Measurements from ENCODE around the gene MPRIP. TPM values are rescaled to one million over a fixed set of nuclear protein-coding genes. Genes with fewer than 3 reads are reported as not detected.

The MPRIP gene
- total RNA-seq, 1 experiment from 2014 or later = 86.2 TPM

- in situ Hi-C loops (cut with HindIII; ENCODE audit: low pct_unique_long_range_greater_than_20kb, low sequenced_read_pairs) = no loop called here
- DNase-seq (ENCODE audit: low read depth) = no peak
Observed at GRCh38 chr17:17042851-17043460, 699 bp downstream of the MPRIP start.

GRCh38 chr17:17043461-17044271 lies 1.4 kb downstream of the MPRIP start:
- DNase-seq (ENCODE audit: low read depth) = no peak
- in situ Hi-C loops (cut with HindIII; ENCODE audit: low pct_unique_long_range_greater_than_20kb, low sequenced_read_pairs) = no loop called here

GRCh38 chr17:17044846-17045561 lies 2.7 kb downstream of the MPRIP start:
- in situ Hi-C loops (cut with HindIII; ENCODE audit: low pct_unique_long_range_greater_than_20kb, low sequenced_read_pairs) = no loop called here
- DNase-seq (ENCODE audit: low read depth) = peak; percentile 50

GRCh38 chr17:17048106-17048505 lies 5.8 kb downstream of the MPRIP start:
- no peak for DNase-seq (ENCODE audit: low read depth)
- in situ Hi-C loops (cut with HindIII; ENCODE audit: low pct_unique_long_range_greater_than_20kb, low sequenced_read_pairs) = no loop called here

GRCh38 chr17:17050346-17051345 lies 8.4 kb downstream of the MPRIP start:
- in situ Hi-C loops (cut with HindIII; ENCODE audit: low pct_unique_long_range_greater_than_20kb, low sequenced_read_pairs) = no loop called here
- DNase-seq (ENCODE audit: low read depth) = no peak

GRCh38 chr17:17051380-17051779 lies 9.1 kb downstream of the MPRIP start:
- in situ Hi-C loops (cut with HindIII; ENCODE audit: low pct_unique_long_range_greater_than_20kb, low sequenced_read_pairs) = no loop called here

GRCh38 chr17:17051791-17052461 lies 9.7 kb downstream of the MPRIP start:
- no peak for DNase-seq (ENCODE audit: low read depth)
- in situ Hi-C loops (cut with HindIII; ENCODE audit: low pct_unique_long_range_greater_than_20kb, low sequenced_read_pairs) = no loop called here

More at GRCh38 chr17:17051380-17051779, 9.1 kb downstream of the MPRIP start:
- DNase-seq (ENCODE audit: low read depth) = no peak

GRCh38 chr17:17052462-17053221 lies 10.4 kb downstream of the MPRIP start:
- DNase-seq (ENCODE audit: low read depth) = no peak
- in situ Hi-C loops (cut with HindIII; ENCODE audit: low pct_unique_long_range_greater_than_20kb, low sequenced_read_pairs) = no loop called here

GRCh38 chr17:17053446-17054379 lies 11.5 kb downstream of the MPRIP start:
- in situ Hi-C loops (cut with HindIII; ENCODE audit: low pct_unique_long_range_greater_than_20kb, low sequenced_read_pairs) = no loop called here
- DNase-seq (ENCODE audit: low read depth) = no peak

- in situ Hi-C loops (cut with HindIII; ENCODE audit: low pct_unique_long_range_greater_than_20kb, low sequenced_read_pairs) = no loop called here
- no peak for DNase-seq (ENCODE audit: low read depth)
Observed at GRCh38 chr17:17054636-17055035, 12.4 kb downstream of the MPRIP start.

GRCh38 chr17:17055286-17056155 lies 13.3 kb downstream of the MPRIP start:
- in situ Hi-C loops (cut with HindIII; ENCODE audit: low pct_unique_long_range_greater_than_20kb, low sequenced_read_pairs) = no loop called here
- no peak for DNase-seq (ENCODE audit: low read depth)

GRCh38 chr17:17056156-17056539 lies 13.9 kb downstream of the MPRIP start:
- in situ Hi-C loops (cut with HindIII; ENCODE audit: low pct_unique_long_range_greater_than_20kb, low sequenced_read_pairs) = no loop called here
- DNase-seq (ENCODE audit: low read depth) = no peak

- DNase-seq (ENCODE audit: low read depth) = no peak
- in situ Hi-C loops (cut with HindIII; ENCODE audit: low pct_unique_long_range_greater_than_20kb, low sequenced_read_pairs) = no loop called here
Observed at GRCh38 chr17:17057057-17057551, 14.8 kb downstream of the MPRIP start.

- in situ Hi-C loops (cut with HindIII; ENCODE audit: low pct_unique_long_range_greater_than_20kb, low sequenced_read_pairs) = no loop called here
- DNase-seq (ENCODE audit: low read depth) = no peak
Observed at GRCh38 chr17:17058304-17058703, 16.0 kb downstream of the MPRIP start.

- in situ Hi-C loops (cut with HindIII; ENCODE audit: low pct_unique_long_range_greater_than_20kb, low sequenced_read_pairs) = no loop called here
- no peak for DNase-seq (ENCODE audit: low read depth)
Observed at GRCh38 chr17:17059301-17059890, 17.1 kb downstream of the MPRIP start.

All from Caki2 (cell line).